Activated T-helper 1 cell treated with Interleukin-2 at 50 U/mL for 16 hours (primary cell): ENCODE data around the gene HACD2.
"Not testable (repeated sequence)": the region's sequence is repeated elsewhere in the genome, so short reads cannot be mapped to it uniquely, and the experiment has no call there.

ENCODE experiments used
- DNase-seq: peaks from one replicate; pipeline ENCODE4 v3.0.0-alpha.2; 2020; ENCODE audit warnings: low read depth

Gene HACD2

GRCh38 chr3:123611082-123611481, 26.2 kb upstream of the HACD2 start:
- DNase-seq: no peak

DNA sequence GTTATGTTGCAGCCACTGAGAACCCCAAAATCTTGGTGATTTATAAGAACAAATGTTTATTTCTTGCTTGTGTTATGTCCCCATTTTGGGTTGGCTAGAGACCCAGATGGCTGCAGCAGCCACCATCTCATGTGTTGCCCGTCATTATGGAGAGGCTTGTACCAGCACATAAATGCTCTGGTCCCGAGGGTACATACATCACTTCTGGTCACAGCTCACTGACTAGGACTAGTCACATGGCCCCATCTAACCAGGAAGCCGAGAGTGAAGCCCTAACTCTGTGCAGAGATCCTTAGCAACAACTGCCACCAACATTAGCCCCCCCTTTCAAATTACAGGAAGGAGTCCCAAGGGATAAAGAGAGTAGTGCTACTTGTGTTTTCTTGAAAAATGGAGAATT, 25.5 kb upstream of the HACD2 start:
- no peak for DNase-seq

GRCh38 chr3:123609063-123609462, 24.2 kb upstream of the HACD2 start:
- no peak for DNase-seq

DNA sequence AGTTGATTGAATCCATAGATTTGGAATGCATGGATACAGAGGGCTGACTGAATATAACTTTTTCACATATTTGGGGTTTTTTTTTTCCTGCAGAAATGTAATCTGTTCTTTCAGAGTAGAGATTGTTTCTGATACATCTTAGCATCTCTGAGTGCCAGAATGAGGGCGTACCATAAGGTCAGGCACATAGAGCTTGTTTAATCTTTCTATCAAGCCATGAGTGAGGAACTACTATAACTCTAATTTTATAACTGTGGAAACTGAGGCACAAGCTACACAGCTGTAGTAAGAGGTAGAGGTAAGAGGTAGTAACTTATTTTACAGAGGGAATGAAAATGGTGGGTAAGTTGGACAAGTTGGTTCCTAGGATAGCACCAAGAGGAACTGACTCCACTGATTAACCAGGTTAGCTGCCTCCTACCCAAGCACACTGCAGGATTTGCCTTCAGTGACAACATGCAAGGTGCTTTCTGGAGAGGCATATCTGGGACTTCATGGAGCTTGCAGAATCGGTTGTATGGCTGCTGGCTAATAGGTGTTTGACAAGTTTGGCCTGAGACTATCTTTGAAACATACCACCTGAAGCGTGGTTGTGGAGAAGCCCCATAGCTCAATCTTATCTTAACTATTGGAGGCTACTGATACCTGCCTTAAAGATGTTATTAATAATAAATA, 23.5 kb upstream of the HACD2 start:
- DNase-seq: no peak

DNA sequence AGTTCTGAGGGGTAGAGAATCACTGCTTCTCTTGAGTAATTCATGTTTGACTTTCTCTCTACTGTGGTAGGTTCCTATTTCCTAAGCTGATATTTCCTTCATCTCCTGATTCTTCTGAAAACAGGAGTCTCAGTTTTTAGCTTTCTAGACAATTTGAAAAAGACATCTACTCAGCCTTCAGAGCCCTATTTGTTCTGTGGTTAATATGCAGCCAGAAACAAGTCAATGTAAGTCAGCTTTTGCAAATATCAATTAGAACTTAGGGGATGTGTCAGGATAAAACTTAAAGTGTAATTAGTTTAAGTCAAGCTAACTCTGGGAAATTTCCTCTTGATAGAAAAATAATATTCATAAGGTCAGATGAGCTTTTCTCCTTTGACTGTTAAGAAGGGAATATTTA, 21.7 kb upstream of the HACD2 start:
- DNase-seq: no peak

- DNase-seq: no peak
Measured at GRCh38 chr3:123605789-123606234, 21.0 kb upstream of the HACD2 start.

- not testable (repeated sequence) for DNase-seq
Measured at GRCh38 chr3:123603153-123603552, 18.3 kb upstream of the HACD2 start.

GRCh38 chr3:123602325-123602724, 17.5 kb upstream of the HACD2 start:
- no peak for DNase-seq

DNA sequence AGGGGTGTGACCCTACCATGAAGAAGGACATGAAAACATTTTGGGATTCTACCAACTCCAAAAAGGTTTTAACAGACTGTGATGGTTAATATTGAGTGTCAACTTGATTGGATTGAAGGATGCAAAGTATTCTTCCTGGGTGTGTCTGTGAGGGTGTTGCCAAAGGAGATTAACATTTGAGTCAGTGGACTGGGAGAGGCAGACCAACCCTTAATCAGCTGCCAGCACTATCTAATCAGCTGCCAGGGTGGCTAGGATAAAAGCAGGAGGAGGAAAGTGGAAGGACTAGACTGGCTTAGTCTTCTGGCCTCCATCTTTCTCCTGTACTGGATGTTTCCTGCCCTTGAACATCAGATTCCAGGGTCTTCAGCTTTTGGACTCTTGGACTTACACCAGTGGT, 16.0 kb upstream of the HACD2 start:
- not testable (repeated sequence) for DNase-seq

DNA sequence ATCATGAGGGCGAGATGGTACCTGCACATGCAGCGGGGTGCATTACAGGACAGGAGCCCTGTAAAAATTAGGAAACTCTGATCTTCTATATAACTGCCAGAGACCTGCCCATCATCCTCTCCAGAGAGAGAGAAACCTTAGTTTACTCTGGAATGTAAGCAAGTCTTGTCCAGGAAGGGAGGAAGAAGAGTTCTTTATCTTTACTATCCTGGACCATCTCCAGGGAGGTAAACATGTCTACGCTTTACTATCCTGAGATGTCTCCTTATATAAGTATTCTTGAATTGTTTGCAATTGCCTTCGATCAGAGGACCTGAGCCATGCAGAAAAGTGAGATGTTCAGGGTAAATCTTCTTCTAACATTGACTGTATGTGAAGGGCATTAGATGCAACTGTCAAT, 12.7 kb upstream of the HACD2 start:
- DNase-seq: no peak

- DNase-seq: no peak
Measured at GRCh38 chr3:123595396-123596180, 10.7 kb upstream of the HACD2 start.

- no peak for DNase-seq
Measured at GRCh38 chr3:123593381-123593780, 8.5 kb upstream of the HACD2 start.

DNA sequence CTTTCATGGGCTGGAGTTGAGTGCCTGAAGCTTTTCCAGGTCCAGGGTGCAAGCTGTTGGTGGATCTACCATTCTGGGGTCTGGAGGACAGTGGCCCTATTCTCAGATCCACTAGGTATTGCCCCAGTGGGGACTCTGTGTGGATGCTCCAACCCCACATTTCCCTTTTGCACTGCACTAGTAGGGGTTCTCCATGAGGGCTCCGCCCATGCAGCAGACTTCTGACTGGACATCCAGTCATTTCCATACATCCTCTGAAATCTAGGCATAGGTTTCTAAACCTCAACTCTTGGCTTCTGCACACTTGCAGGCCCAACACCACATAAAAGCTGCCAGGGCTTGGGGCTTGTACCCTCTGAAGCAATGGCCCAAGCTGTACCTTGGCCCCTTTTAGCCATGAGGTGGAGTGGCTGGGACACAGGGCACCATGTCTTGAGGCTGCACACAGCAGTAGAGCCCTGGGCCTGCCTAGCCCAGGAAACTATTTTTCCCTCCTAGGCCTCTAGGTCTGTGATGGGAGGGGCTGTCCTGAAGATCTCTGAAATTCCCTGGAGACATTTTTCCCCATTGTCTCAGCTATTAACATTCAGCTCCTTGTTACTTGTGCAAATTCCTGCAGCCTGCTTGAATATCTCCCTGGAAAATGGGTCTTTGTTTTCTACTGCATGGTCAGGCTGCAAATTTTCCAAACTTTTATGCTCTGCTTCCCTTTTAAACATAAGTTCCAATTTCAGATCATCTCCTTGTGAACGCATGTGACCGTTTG, 6.0 kb upstream of the HACD2 start:
- no peak for DNase-seq

GRCh38 chr3:123587401-123587800, 2.5 kb upstream of the HACD2 start:
- no peak for DNase-seq

DNA sequence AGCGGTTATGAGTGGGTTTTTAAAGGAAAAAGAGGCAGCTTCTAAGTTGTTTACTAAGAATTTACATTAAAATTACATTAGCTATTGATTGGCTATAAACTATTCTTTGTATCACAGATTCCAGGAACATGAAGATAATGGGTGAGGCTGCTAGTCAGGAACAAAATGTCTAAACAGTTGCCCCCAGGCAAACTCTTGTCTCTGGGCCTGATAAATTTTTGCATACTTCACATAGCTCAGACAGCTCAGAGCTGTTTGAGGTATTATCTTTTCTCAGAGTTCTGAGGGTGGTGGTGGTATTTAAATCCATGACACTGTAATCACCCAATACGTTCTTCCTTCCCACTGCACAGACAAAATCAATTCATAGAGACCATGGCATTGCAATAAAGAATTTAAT, 2.1 kb upstream of the HACD2 start:
- no peak for DNase-seq

DNA sequence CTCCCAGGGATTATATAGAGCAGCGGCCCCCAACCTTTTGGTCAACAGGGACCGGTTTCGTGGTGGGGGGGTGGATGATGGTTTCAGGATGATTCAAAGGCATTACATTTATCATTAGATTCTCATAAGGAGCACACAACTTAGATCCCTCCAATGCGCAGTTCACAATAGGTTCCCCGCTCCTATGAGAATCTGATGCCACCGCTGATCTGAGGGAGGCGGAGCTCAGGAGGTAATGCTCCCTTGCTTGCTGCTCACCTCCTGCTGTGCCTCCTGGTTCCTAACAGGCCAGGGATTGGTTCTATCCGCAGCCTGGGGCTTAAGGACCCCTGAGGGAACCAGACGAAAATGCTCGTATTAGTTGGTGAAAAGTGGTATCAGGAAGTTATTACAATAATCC, 1.3 kb upstream of the HACD2 start:
- no peak for DNase-seq

DNA sequence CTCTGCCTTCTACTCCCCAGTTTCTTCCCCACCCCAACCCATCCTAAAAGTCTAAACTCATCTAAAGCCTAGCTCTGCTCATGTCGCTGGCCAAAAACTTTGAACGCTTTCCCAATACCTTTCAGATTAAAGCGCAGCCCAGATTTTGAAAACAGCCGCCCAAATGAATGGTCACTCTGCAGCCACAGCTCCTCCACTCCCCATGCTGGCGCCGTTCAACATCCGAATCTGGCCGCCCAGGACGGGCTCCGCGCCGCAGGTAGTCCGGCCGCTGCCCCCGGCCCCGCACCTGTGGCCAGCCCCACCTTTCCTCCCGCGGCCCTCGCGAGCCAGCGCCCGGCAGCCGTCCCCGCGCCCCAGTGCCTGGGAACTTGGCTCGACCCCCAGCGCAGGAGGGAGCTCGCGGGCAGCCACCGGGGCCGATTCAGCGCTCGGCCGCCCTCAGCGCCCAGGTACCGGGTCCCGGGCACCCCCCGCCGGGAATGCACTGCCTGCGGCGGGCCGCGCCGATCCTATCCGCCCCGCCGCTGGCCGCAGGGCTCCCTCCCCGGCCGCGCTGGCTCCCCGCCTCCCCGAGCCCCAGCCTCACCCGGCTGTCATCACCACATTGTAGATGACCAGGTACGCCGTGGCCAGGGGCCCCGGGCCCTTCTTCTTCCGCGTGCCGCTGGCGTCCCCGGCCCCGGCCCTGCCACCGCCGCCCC, 417 bp downstream of the HACD2 start:
- DNase-seq: no peak

- no peak for DNase-seq
Measured at GRCh38 chr3:123583561-123583960, 1.3 kb downstream of the HACD2 start.

GRCh38 chr3:123582315-123582714, 2.5 kb downstream of the HACD2 start:
- no peak for DNase-seq

DNA sequence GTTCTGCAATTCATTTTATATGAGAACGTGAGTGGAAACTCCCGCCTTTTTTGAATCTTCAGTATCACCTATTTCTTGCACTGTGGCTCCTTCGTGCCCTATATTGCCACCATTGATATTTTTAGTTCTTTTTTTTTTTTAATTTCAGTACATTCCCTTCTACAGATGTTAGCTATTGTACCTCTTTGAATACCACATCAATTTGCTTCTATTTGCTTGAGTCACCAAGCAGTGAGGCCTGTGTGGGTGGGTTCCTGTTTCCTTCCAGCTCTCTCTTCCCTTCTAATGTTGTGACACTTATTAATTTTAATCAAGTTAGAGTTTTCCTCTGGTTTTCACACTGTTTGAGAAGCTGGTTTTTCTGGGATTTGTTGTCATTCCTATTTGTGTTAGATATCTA, 8.7 kb downstream of the HACD2 start:
- DNase-seq: no peak

- no peak for DNase-seq
Measured at GRCh38 chr3:123571973-123572365, 12.9 kb downstream of the HACD2 start.

GRCh38 chr3:123571264-123571972, 13.4 kb downstream of the HACD2 start:
- no peak for DNase-seq
